Stimulated activated CD8-positive, alpha-beta memory T cell treated with anti-CD3 and anti-CD28 coated beads, Interleukin-12 subunit alpha, Interleukin-12 subunit beta, amount 100 ng/mL, for 1 hour (primary cell): ENCODE data around the gene AOC2.

ENCODE experiments used
- DNase-seq: peaks from one replicate; pipeline ENCODE4 v3.0.0-alpha.2; 2020; ENCODE audit warnings: low read depth

The AOC2 gene

GRCh38 chr17:42844271-42844670, at the start of gene AOC2:
AOC2 (plus strand) TSS chr17:42844580; CDS start chr17:42844627, 47 bp downstream.
- DNase-seq: no peak

GRCh38 chr17:42795061-42795460, 49.3 kb upstream of the AOC2 start:
- DNase-seq: no peak

GRCh38 chr17:42795465-42795864, 48.9 kb upstream of the AOC2 start:
- no peak for DNase-seq

GRCh38 chr17:42796066-42796758, 48.2 kb upstream of the AOC2 start:
- DNase-seq: no peak

GRCh38 chr17:42797067-42798007, 47.0 kb upstream of the AOC2 start:
- no peak for DNase-seq

GRCh38 chr17:42798011-42798382, 46.4 kb upstream of the AOC2 start:
- no peak for DNase-seq

GRCh38 chr17:42798383-42799380, 45.7 kb upstream of the AOC2 start, which contains the start of the genes CNTD1 and COA3:
CNTD1 (plus strand) TSS chr17:42798861; CDS start chr17:42799068, 207 bp downstream.
COA3 (minus strand) TSS chr17:42798704; CDS start chr17:42798681, 23 bp downstream.
- DNase-seq: peak; percentile 53

- no peak for DNase-seq
These were observed 41.1 kb upstream of the AOC2 start for GRCh38 chr17:42803074-42803883.

GRCh38 chr17:42804918-42805367, 39.4 kb upstream of the AOC2 start:
- DNase-seq: no peak

- DNase-seq: no peak
These were observed 38.1 kb upstream of the AOC2 start for GRCh38 chr17:42806249-42806648.

GRCh38 chr17:42809250-42809649, 35.1 kb upstream of the AOC2 start:
- no peak for DNase-seq

- DNase-seq: no peak
These were observed 29.6 kb upstream of the AOC2 start for GRCh38 chr17:42814633-42815399.

GRCh38 chr17:42817866-42818265, 26.5 kb upstream of the AOC2 start:
- DNase-seq: no peak

- DNase-seq: no peak
These were observed 26.0 kb upstream of the AOC2 start for GRCh38 chr17:42818379-42818778.

- DNase-seq: peak; percentile 49
These were observed 24.3 kb upstream of the AOC2 start for GRCh38 chr17:42819939-42820535.

GRCh38 chr17:42821176-42821575, 23.2 kb upstream of the AOC2 start:
- no peak for DNase-seq

- DNase-seq: no peak
These were observed 16.9 kb upstream of the AOC2 start for GRCh38 chr17:42827472-42827871.

GRCh38 chr17:42830971-42831370, 13.4 kb upstream of the AOC2 start:
- DNase-seq: no peak

GRCh38 chr17:42832213-42832933, 12.0 kb upstream of the AOC2 start:
- no peak for DNase-seq
